GM18499 (cell line): Measurements from ENCODE around the gene LGALS8.

ENCODE experiments used
- ATAC-seq: cut with Tn5 transposase; IDR thresholded peaks from one replicate; pipeline ENCODE4 v1.9.1; 2021; ENCODE audit warnings: moderate number of reproducible peaks; ENCODE audit not compliant: insufficient read depth, unreplicated experiment

Gene LGALS8

DNA sequence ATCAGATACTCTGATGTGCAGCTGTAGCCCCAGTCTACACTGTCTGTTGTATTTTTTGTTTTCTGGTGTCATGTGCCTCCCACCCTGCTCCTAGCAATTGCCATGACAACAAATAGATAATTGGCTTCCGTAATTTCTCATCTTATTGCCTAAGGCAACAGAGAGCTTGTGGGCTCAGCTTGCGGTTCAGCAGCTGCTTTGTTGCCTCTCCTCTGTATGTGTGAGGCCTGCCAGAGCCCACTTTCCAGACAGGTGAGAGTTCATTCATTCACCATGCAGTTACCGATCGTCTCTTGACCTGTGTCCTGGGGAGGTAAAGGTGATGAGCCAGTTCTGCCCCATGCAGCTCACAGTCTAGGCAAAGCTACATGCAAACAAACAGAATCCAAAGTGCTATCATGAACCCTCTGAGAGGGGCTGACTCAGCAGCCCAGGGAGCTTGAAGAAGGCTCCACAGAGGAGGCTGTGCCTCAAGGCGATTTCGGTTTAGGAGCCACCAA lies 11.9 kb downstream of the LGALS8 start:
- no peak for ATAC-seq

DNA sequence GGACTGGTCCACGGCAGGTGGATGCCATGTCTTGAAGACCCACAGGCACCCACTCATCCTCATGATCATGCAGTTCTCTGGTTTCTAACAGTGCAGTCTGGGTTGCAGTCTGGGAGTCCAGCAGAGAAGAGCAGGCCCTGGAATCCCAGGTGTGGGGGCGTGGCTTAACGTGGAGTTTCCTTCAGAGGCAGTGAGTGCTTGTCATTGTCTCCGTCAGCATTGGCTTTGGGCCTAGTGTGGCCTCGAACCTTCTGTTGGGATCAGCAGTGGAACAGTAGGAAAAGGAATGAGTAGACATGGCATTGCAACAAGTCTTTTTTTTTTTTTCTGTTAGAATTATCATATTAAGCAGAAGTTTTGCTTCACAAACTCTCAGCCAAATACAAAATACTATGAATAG lies 12.8 kb downstream of the LGALS8 start:
- ATAC-seq: no peak

GRCh38 chr1:236540813-236541465 lies 17.2 kb downstream of the LGALS8 start:
- ATAC-seq: no peak

GRCh38 chr1:236541710-236542109 lies 17.9 kb downstream of the LGALS8 start:
- ATAC-seq: no peak

DNA sequence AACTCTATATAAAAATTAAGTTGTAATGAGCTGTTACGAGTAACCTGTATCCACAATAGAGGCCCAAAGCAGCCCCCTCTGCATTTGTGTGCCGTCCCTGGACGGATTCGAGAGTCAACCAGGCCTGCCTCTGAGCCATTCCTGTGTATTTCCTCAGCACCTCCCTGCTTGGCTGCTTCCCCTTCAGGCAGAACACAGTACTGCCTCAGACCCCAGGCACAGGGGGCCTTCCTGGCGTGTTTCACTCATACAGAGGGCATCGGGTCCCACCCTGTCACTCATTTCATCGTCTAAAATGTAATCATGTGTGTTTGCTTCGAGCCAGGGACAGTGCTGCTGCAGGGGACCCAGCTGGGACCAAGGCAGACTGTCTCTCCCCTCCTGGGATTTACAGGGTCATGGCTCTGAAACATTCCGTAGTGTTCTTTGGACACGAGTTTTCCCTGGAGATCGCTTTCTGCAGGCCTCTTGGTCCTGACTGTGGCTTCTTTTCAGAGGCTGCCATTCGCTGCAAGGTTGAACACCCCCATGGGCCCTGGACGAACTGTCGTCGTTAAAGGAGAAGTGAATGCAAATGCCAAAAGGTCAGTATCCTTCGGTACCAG lies 19.4 kb downstream of the LGALS8 start:
- ATAC-seq: no peak

GRCh38 chr1:236545621-236546169 lies 21.9 kb downstream of the LGALS8 start:
- no peak for ATAC-seq

GRCh38 chr1:236548452-236548851 lies 24.7 kb downstream of the LGALS8 start:
- no peak for ATAC-seq

GRCh38 chr1:236550961-236551851 lies 27.4 kb downstream of the LGALS8 start:
- ATAC-seq: no peak

DNA sequence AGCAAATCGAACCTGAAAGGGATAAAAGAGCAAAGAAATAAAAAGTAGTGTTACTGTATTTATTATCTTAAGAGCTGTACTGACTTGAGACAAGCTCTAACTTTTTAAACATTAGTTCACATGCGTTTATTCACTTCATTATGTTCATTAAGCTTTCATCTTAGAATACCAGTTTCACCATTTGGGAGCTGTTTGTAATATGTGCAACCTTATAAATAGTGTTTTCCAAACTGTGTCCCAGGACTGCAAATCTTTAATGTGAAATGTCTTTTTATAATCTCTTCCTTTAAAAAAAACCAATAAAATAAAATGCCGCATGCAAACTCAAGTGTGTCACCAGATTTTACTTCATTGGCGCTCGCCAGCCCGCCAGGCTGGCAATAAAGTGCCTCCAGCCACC lies 28.3 kb downstream of the LGALS8 start:
- no peak for ATAC-seq

DNA sequence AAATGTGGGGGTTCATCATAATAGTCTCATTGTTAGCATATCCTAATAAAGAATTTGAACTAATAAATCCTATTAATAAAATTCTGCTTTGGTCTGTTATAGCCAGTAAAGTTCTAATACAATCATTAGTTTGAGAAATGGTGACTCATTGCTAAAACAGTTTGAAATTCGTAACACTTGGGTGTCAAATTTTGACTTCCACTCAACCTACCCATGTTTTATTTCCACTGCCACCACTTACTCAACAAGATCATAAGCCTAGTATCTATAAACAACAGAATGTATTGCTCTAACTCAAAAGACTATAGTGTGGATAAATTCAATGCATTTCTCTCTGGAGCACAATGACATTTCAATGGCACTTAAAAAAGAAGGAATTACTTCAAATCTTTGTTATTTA lies 29.1 kb downstream of the LGALS8 start:
- ATAC-seq: no peak

DNA sequence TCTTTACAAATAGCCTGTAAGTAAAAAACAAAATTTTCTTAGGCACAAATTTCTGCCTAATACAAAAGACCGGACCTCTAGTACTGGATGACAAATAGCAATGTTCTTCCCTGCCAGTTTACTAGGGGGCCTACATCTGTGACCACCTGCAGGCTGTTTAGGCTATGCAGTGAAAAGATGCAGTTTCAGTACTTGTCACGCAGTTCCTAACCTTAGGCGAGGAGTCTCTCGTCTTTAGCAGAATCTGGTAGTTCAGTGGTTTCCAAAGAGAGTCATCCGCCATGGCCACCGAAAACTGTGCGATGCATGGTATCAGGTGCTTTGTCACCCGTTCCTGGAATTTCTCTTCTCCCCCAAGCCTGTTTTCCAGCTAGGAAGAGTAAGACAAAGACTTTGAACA lies 29.6 kb downstream of the LGALS8 start:
- no peak for ATAC-seq

- ATAC-seq: no peak
Observed at GRCh38 chr1:236556606-236557005, 32.8 kb downstream of the LGALS8 start.

GRCh38 chr1:236558081-236558480 lies 34.3 kb downstream of the LGALS8 start:
- no peak for ATAC-seq

GRCh38 chr1:236558846-236559245 lies 35.1 kb downstream of the LGALS8 start:
- no peak for ATAC-seq

- no peak for ATAC-seq
Observed at GRCh38 chr1:236560213-236560771, 36.5 kb downstream of the LGALS8 start.

GRCh38 chr1:236561976-236562375 lies 38.2 kb downstream of the LGALS8 start:
- ATAC-seq: no peak

GRCh38 chr1:236565530-236565929 lies 41.7 kb downstream of the LGALS8 start:
- no peak for ATAC-seq

DNA sequence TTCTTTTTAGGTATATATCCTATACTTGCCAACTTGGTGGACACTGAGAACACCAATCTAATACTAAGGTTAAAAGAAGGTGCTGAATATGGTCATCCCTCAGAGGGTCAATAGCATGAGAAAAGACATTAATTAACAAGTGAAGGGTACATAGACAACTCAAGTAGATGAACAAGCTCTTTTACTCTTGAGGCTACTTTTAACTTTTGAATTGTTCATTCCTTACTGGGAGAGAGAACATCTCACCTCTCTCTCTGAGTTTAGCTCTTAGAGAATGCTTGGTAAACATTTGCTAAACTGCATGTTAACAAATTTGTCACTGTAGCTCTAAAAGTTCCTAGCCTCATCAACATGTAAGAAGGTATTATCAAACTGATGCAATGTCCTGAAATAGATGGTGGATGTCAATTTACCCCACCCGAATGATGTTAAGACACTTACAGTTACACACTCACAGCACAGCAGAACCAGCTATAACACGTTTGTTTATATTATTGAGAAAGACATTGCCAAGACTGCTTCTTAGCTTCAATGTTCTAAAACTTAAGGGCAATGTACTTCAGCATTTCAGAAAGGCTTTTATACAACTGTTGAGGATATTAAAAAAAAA lies 44.6 kb downstream of the LGALS8 start:
- no peak for ATAC-seq

GRCh38 chr1:236575523-236575922 lies 51.7 kb downstream of the LGALS8 start:
- no peak for ATAC-seq

DNA sequence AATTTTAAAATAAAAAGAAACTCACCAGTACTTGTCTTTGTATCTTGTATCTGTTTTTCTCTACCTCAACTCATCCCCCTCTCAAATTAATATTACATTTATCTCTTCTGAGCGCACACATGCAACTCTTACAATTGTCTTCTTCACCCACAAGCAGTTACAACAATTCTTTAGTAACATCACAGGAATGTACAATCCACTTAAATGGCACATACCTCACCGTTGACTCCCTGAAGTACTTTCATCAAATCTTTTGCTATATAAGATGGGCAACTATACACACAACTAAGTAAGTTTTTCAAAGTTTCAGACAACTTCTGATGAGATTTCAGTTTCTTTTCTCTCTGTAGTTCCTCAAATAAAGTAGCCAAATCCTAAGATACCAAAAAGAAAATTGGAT lies 52.2 kb downstream of the LGALS8 start:
- ATAC-seq: no peak
